HepG2 (cell line): Measurements from ENCODE around the gene FGGY. TPM values are rescaled to one million over a fixed set of nuclear protein-coding genes. Genes with fewer than 3 reads are reported as not detected.
A peak's percentile ranks its signal among the peaks of the same experiment; 100 is the strongest.

ENCODE experiments used
- ATAC-seq: fragments of 200-7000 bp; cut with Tn5 transposase; 3 replicates; pipeline ENCODE4 v1.9.1; 2020; ENCODE audit warnings: mild to moderate bottlenecking, moderate library complexity
- BruUV-seq: library from RNA; stranded (reverse); fragments of 400-500 nt; replicated peaks from 2 replicates; lab custom pipeline; 2021; lab: Mats Ljungman, UMichigan
- CTCF ChIA-PET: fragments of 300-600 bp; formaldehyde crosslinking; extraction: SDS; loops from one replicate; lab custom pipeline; 2021; ENCODE audit warnings: low total read pairs, inconsistent platforms, low intra/inter-chr PET ratio; lab: Yijun Ruan, JAX
- POLR2A ChIA-PET: fragments of 350-600 bp; sonication (Branson Sonifier 250); formaldehyde crosslinking; loops from one replicate; lab custom pipeline; 2020; ENCODE audit warnings: antibody characterized with exemption, inconsistent platforms; lab: Yijun Ruan, JAX
- DNase-seq: peaks from one replicate; pipeline ENCODE4 v3.0.0-alpha.2; 2015; ENCODE audit warnings: low spot score
- FAIRE-seq: peaks from 3 replicates; lab custom pipeline; 2011; peaks lifted over from hg19 to GRCh38; lab: Jason Lieb, UNC
- H2AFZ ChIP-seq: one replicate; pipeline ENCODE4 v1.6.1; 2011; ENCODE audit warnings: low read length, inconsistent platforms
- H3K27ac ChIP-seq: fragments of 300-600 bp; 3 replicates; pipeline ENCODE4 v1.8.0; 2011; ENCODE audit warnings: mixed run types, mild to moderate bottlenecking, mixed read lengths, low read length, inconsistent platforms; ENCODE audit not compliant: insufficient read depth; ENCODE audit errors: extremely low read length
- H3K27me3 ChIP-seq, 2 experiments: fragments of 200-600 bp in 1 of 2; 2 replicates in 1 of 2; 3 replicates in 1 of 2; pipeline versions ENCODE4 v1.6.0 to v1.8.0; 2011; ENCODE audit warnings: low read length in 2 of 2, mild to moderate bottlenecking in 2 of 2, moderate library complexity in 2 of 2, inconsistent platforms in 1 of 2; ENCODE audit not compliant: insufficient read depth in 2 of 2, control insufficient read depth in 1 of 2
- H3K36me3 ChIP-seq, 2 experiments: fragments of 200-600 bp in 1 of 2; replicated peaks in 1 of 2; 2 replicates in 1 of 2; 3 replicates in 1 of 2; pipeline versions ENCODE4 v1.5.1 to v1.8.0; 2011; ENCODE audit warnings: low read length in 2 of 2, inconsistent platforms in 1 of 2; ENCODE audit not compliant: insufficient read depth in 2 of 2, control insufficient read depth in 1 of 2
- H3K4me1 ChIP-seq: 2 replicates; pipeline ENCODE4 v1.5.1; 2012; ENCODE audit warnings: low read length, inconsistent platforms; ENCODE audit not compliant: insufficient read depth
- H3K4me2 ChIP-seq: 2 replicates; pipeline ENCODE4 v1.6.0; 2011; ENCODE audit warnings: low read depth, low read length, inconsistent platforms
- H3K4me3 ChIP-seq, 3 experiments: fragments of 200-600 bp in 1 of 3; sonication (generic), shearing (Covaris generic) in 1 of 3; replicated peaks in 1 of 3; 2 replicates each; pipeline ENCODE4 v1.5.1; 2011 to 2016; ENCODE audit warnings: low read length in 3 of 3, inconsistent platforms in 2 of 3, low read depth in 2 of 3, mild to moderate bottlenecking in 2 of 3, control low read depth in 1 of 3, mixed read lengths in 1 of 3; ENCODE audit not compliant: insufficient read depth in 1 of 3
- H3K79me2 ChIP-seq: one replicate; pipeline ENCODE4 v1.6.1; 2011; ENCODE audit warnings: low read length, inconsistent platforms; ENCODE audit not compliant: insufficient read depth
- H3K9ac ChIP-seq: 2 replicates; pipeline ENCODE4 v1.6.0; 2011; ENCODE audit warnings: mild to moderate bottlenecking, low read depth, low read length, inconsistent platforms; ENCODE audit not compliant: insufficient read depth
- H3K9me3 ChIP-seq: 2 replicates; pipeline ENCODE4 v1.5.1; 2012; ENCODE audit warnings: mild to moderate bottlenecking, low read length
- H4K20me1 ChIP-seq: 2 replicates; pipeline ENCODE4 v1.6.0; 2011; ENCODE audit warnings: inconsistent platforms, mild to moderate bottlenecking, low read length, moderate library complexity; ENCODE audit not compliant: insufficient read depth
- EHMT2 ChIP-seq: fragments of 200-600 bp; sonication (generic); IDR thresholded peaks from 2 replicates; pipeline ENCODE4 v1.7.0; 2017; ENCODE audit warnings: antibody characterized with exemption, low read depth, low read length, borderline replicate concordance
- SP4 ChIP-seq: sonication (generic); formaldehyde crosslinking; IDR thresholded peaks from 2 replicates; pipeline ENCODE4 v1.8.1; 2023; ENCODE audit warnings: mild to moderate bottlenecking, missing genetic modification reagents
- STAG1 ChIP-seq: sonication (generic); formaldehyde crosslinking; IDR thresholded peaks from 2 replicates; pipeline ENCODE4 v1.4.0; 2020; ENCODE audit warnings: missing genetic modification reagents
- U2AF2 ChIP-seq: fragments of 200-400 bp; formaldehyde crosslinking; IDR thresholded peaks from 2 replicates; pipeline ENCODE4 v1.6.1; 2017; ENCODE audit warnings: low read depth, mild to moderate bottlenecking, low read length
- ZNF143 ChIP-seq: sonication (generic); formaldehyde crosslinking; IDR thresholded peaks from 2 replicates; pipeline ENCODE4 v1.4.0; 2020; ENCODE audit warnings: missing genetic modification reagents
- ZNF264 ChIP-seq: sonication (generic); formaldehyde crosslinking; IDR thresholded peaks from 2 replicates; pipeline ENCODE4 v1.4.0; 2020; ENCODE audit warnings: missing genetic modification reagents
- ZNF644 ChIP-seq: IDR thresholded peaks from 2 replicates; pipeline ENCODE4 v1.6.1; 2016; ENCODE audit warnings: low read depth
- ZNF749 ChIP-seq: sonication (generic); formaldehyde crosslinking; IDR thresholded peaks from 2 replicates; pipeline ENCODE4 v1.8.0; 2022; ENCODE audit warnings: mild to moderate bottlenecking, missing genetic modification reagents, moderate library complexity, borderline replicate concordance
- ZSCAN12 ChIP-seq: sonication (generic); formaldehyde crosslinking; IDR thresholded peaks from 2 replicates; pipeline ENCODE4 v1.9.0; 2021; ENCODE audit warnings: mild to moderate bottlenecking, missing genetic modification reagents
- WGBS: methylation state at CpG from one replicate; pipeline ENCODE4 v1.1.6; 2017; ENCODE audit warnings: low lambda C conversion rate; 5-methylcytosine and 5-hydroxymethylcytosine counted together
- in situ Hi-C: cut with HindIII; loops from 2 replicates; pipeline ENCODE4 v1.10.0; 2017; ENCODE audit warnings: low pct_unique_long_range_greater_than_20kb; ENCODE audit not compliant: extremely low pct_ligation_motif_present
- intact Hi-C: fragments of 100-400 bp; cut with micrococcal nuclease; formaldehyde crosslinking; loops from one replicate; pipeline ENCODE4 v1.10.0; 2022; ENCODE audit not compliant: unreplicated experiment
- polyA plus RNA-seq, 8 experiments: library from polyadenylated mRNA; depleted of rRNA in 3 of 8; stranded (reverse) in 7 of 8; unstranded in 1 of 8; fragments of >200 nt; fragmentation: Illumina TruSeq in 4 of 8; extraction: Trizol in 4 of 8; gene quantifications; 2 replicates each; pipeline versions ENCODE4 v1.2.1 to v1.2.3, GENCODE V29; 2011 to 2016; ENCODE audit warnings: low read depth in 4 of 8, missing spikeins in 1 of 8, mixed read lengths in 1 of 8; ENCODE audit not compliant: insufficient read depth in 1 of 8
- total RNA-seq, 5 experiments: library from RNA; depleted of rRNA; stranded (reverse); fragments of >200 nt; fragmentation: Illumina TruSeq; extraction: Trizol; gene quantifications; 2 replicates each; pipeline ENCODE4 v1.2.3, GENCODE V29; 2016; ENCODE audit warnings: low read depth in 1 of 5

Gene FGGY
- total and polyA plus RNA-seq, 2 of the 13 experiments (the other 11 are each of a cell fraction or from before 2014, with no cell fraction given), result 15.7 to 27.5 TPM

GRCh38 chr1:59295618-59296017 lies 1.3 kb upstream of the FGGY start:
- POLR2A ChIA-PET, result interaction anchor here (0.8 to 2.8 kb wide), 15 partner anchors 10 to 516 kb away, joined by 3 to 27 read pairs (median 5); partner anchors contain the start of gene JUN
- no peak for FAIRE-seq

GRCh38 chr1:59298026-59298583 lies 1.2 kb downstream of the FGGY start:
- TF ChIP-seq ZSCAN12 (CRISPR knock-in tag) (no peak), ZNF264 (CRISPR knock-in tag) (0 out of 2 replicates have a peak, but pooled peaks have one; percentile 21), ZNF644 (CRISPR knock-in tag) (peak; percentile 51; the same call in 1 of the 2 replicates), EHMT2 (0 out of 2 replicates have a peak, but pooled peaks have one; percentile 23), ZNF143 (CRISPR knock-in tag) (peak; percentile 31; the same call in 1 of the 2 replicates)
- no TSS peak for BruUV-seq
- peak overlapping the region; percentile 89 for H3K4me2 ChIP-seq
- ChIA-PET CTCF (no interaction called here), POLR2A (interaction anchor here (2.8 kb wide), 1 partner anchor 19 kb away, joined by 27 read pairs; no protein-coding TSS in a partner anchor)
- peak overlapping the region; percentile 52; the same call in 1 of the 2 replicates for H3K9ac ChIP-seq
- 58% methylated on average over 2 of the region's 2 CpGs for WGBS
- ATAC-seq, result no peak
- no peaks in the 10 kb centered on the region for H3K9me3 ChIP-seq
- no peaks in the 10 kb centered on the region for H3K36me3 ChIP-seq
- no peaks in the 10 kb centered on the region for H3K79me2 ChIP-seq
- no peaks in the 10 kb centered on the region; a peak in 1 of 5 replicates for H3K27me3 ChIP-seq
- peak overlapping the region; percentile 93 for H3K27ac ChIP-seq
- DNase-seq, result no peak
- no peak for FAIRE-seq
- peak overlapping the region in 1 of 3 experiments; percentile 26; a peak in 1 of 6 replicates for H3K4me3 ChIP-seq
- intact Hi-C loops, result loop anchor here (5.0 to 10.0 kb wide), 4 partner anchors 86 to 413 kb away; no protein-coding TSS in a partner anchor
- in situ Hi-C loops, result loop anchor here (10.0 kb wide), 3 partner anchors 257 to 513 kb away; partner anchors contain the start of gene JUN
- H4K20me1 ChIP-seq, result no peaks in the 10 kb centered on the region
- H2AFZ ChIP-seq, result no peak overlapping the region
- H3K4me1 ChIP-seq, result peaks cover 38% of the 10 kb centered on the region

More at GRCh38 chr1:59295618-59296017, 1.3 kb upstream of the FGGY start:
- no TSS peak for BruUV-seq
- no peaks in the 10 kb centered on the region for H3K79me2 ChIP-seq
- intact Hi-C loops, result loop anchor here (1.0 to 10.0 kb wide), 7 partner anchors 83 to 511 kb away; partner anchors contain the start of gene JUN
- H3K4me3 ChIP-seq, result peak overlapping the region; percentile 55 to 66 (median 57); a peak in 5 of 6 replicates
- no peaks in the 10 kb centered on the region; a peak in 1 of 5 replicates for H3K27me3 ChIP-seq
- no peaks in the 10 kb centered on the region for H4K20me1 ChIP-seq
- no peak overlapping the region for H2AFZ ChIP-seq
- in situ Hi-C loops, result loop anchor here (10.0 kb wide), 3 partner anchors 259 to 511 kb away; partner anchors contain the start of gene JUN
- peak overlapping the region; percentile 71 for H3K4me2 ChIP-seq
- DNase-seq, result no peak
- H3K9me3 ChIP-seq, result no peaks in the 10 kb centered on the region
- H3K9ac ChIP-seq, result peak overlapping the region; percentile 91
- CTCF ChIA-PET, result no interaction called here
- no peaks in the 10 kb centered on the region for H3K36me3 ChIP-seq
- peaks cover 59% of the 10 kb centered on the region for H3K4me1 ChIP-seq
- H3K27ac ChIP-seq, result peak overlapping the region; percentile 93
- 66% methylated on average over 4 of the region's 4 CpGs for WGBS
- no peak for TF ChIP-seq SP4 (CRISPR knock-in tag)
- TF ChIP-seq U2AF2, result no peak
- no peak for TF ChIP-seq ZNF749 (CRISPR knock-in tag)
- TF ChIP-seq STAG1 (CRISPR knock-in tag), result 0 out of 2 replicates have a peak, but pooled peaks have one; percentile 13
- TF ChIP-seq, all 625 proteins: peak for 1
- no peak for ATAC-seq
